Mucosa of rectum (tissue), 2 donors: ENCODE data around the gene EVA1C.
"Not testable (repeated sequence)": the region's sequence is repeated elsewhere in the genome, so short reads cannot be mapped to it uniquely, and the experiment has no call there.

Experiments used
- H3K27ac ChIP-seq, 2 donors: one replicate each; pipeline ENCODE4 v1.7.0; 2013; ENCODE audit warnings: inconsistent platforms in 2 of 2, low read depth in 2 of 2, low read length in 2 of 2
- H3K27me3 ChIP-seq, 2 donors: one replicate each; pipeline ENCODE4 v1.7.0; 2013; ENCODE audit warnings: low read length in 2 of 2; ENCODE audit not compliant: control insufficient read depth in 2 of 2, insufficient read depth in 2 of 2
- H3K36me3 ChIP-seq, 2 donors: one replicate each; pipeline ENCODE4 v1.7.0; 2013; ENCODE audit warnings: low read length in 2 of 2; ENCODE audit not compliant: control insufficient read depth in 2 of 2, insufficient read depth in 2 of 2
- H3K4me1 ChIP-seq, 2 donors: one replicate each; pipeline ENCODE4 v1.7.0; 2013; ENCODE audit warnings: low read length in 2 of 2, mild to moderate bottlenecking in 1 of 2; ENCODE audit not compliant: control insufficient read depth in 2 of 2, insufficient read depth in 2 of 2
- H3K4me3 ChIP-seq, 2 donors: one replicate each; pipeline ENCODE4 v1.7.0; 2013; ENCODE audit warnings: low read length in 2 of 2
- H3K9ac ChIP-seq, 2 donors: one replicate each; pipeline ENCODE4 v1.7.0; 2013; ENCODE audit warnings: low read length in 2 of 2, low read depth in 1 of 2, mild to moderate bottlenecking in 1 of 2
- H3K9me3 ChIP-seq, 2 donors: one replicate each; pipeline ENCODE4 v1.7.0; 2013; ENCODE audit warnings: low read length in 2 of 2; ENCODE audit not compliant: control insufficient read depth in 2 of 2
- donor health status: healthy.
- donor health status: Normal muscosa, but diverticular disease.

EVA1C gene

GRCh38 chr21:32412162-32413014, at the start of gene EVA1C:
Gene EVA1C (plus strand): TSS chr21:32412706. CDS start chr21:32412854, 148 bp downstream.
- H3K4me1 ChIP-seq, result peaks cover 15 to 24% of the 10 kb centered on the region in 2 donors
- peak within 1 kb of the TSS; percentile 80 to 85 for H3K4me3 ChIP-seq
- H3K9ac ChIP-seq, result peak within 1 kb of the TSS; percentile 86 to 91
- no peaks in the 10 kb centered on the region for H3K36me3 ChIP-seq
- peak within 1 kb of the TSS; percentile 92 to 95 for H3K27ac ChIP-seq
- no peaks in the 10 kb centered on the region for H3K9me3 ChIP-seq
- H3K27me3 ChIP-seq, result no peaks in the 10 kb centered on the region

DNA sequence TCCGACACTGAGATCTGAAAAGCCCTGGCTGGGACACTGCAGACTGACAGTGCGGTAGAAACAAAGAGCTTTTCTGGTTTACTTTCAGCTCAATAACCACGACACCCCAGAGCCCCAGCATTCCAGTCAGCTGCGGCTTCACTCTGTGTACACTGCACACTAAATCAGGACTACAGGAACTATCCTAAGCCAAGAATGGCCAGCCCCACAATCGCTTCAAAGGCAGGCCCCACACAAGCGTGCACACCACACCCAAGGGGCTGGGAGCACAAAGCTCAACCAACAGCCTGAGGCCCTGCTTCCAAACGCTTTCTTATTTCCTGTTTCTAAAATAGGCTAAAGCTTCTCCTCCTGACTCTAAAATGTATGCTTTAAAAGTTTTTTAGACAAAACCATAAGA, 48.1 kb upstream of the EVA1C start:
- Histone ChIP-seq H3K36me3 (peaks cover 50 to 60% of the 10 kb centered on the region in 2 donors), H3K4me3 (peak overlapping the region in 1 of 2 donors; percentile 15), H3K9me3 (no peaks in the 10 kb centered on the region), H3K4me1 (peaks cover 0 to 5% of the 10 kb centered on the region in 2 donors), H3K27me3 (no peaks in the 10 kb centered on the region), H3K9ac (peak overlapping the region in 1 of 2 donors; percentile 39), H3K27ac (peak overlapping the region; percentile 46 to 67)

DNA sequence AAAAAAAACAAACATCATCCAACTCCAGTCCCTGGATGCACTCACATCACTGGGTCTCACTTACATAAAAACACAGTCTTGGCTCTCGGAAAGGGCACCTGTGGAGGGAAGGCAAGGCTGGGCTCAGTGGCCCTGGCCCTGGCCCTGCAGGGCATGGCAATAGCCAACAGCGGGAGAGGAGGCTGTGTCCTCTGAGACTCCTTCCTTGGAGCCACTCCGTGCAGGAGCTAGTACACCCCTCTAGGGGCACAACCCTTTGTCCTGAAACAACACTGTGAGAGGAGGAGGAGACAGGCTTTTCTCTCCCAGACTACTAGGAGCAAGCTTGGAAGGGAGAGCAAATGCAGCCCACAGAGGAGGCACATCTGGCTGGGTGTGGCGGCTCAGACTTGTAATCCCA, 47.7 kb upstream of the EVA1C start:
- H3K9me3 ChIP-seq, result no peaks in the 10 kb centered on the region
- H3K4me1 ChIP-seq, result peaks cover 0 to 5% of the 10 kb centered on the region in 2 donors
- H3K9ac ChIP-seq, result peak overlapping the region in 1 of 2 donors; percentile 39
- H3K27me3 ChIP-seq, result no peaks in the 10 kb centered on the region
- H3K27ac ChIP-seq, result peak overlapping the region; percentile 46 to 67
- H3K4me3 ChIP-seq, result no peak overlapping the region
- peaks cover 45 to 56% of the 10 kb centered on the region in 2 donors for H3K36me3 ChIP-seq

DNA sequence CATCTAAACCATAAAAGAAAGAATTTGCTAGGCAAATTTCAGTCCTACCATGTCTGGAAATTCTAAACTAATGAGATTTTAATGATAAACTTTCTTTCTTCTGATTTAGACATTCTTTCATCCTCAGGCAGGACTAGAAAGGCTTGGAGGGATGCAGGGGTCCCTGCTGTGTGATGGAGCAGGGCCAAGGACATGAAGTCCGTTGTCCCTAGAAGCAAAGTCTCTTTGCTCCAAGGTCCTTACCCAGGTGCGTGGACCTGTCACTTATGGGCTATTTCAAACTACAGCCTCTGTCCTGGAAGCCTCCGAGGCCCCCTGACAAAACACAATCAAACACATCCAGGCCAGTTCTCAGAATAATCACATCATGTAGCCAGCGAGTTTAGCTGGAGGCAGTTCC, 46.3 kb upstream of the EVA1C start:
- Histone ChIP-seq H3K27ac (no peak overlapping the region), H3K4me1 (peaks cover 0 to 5% of the 10 kb centered on the region in 2 donors), H3K9me3 (no peaks in the 10 kb centered on the region), H3K4me3 (no peak overlapping the region), H3K9ac (no peak overlapping the region), H3K27me3 (no peaks in the 10 kb centered on the region), H3K36me3 (peaks cover 48 to 50% of the 10 kb centered on the region in 2 donors)

DNA sequence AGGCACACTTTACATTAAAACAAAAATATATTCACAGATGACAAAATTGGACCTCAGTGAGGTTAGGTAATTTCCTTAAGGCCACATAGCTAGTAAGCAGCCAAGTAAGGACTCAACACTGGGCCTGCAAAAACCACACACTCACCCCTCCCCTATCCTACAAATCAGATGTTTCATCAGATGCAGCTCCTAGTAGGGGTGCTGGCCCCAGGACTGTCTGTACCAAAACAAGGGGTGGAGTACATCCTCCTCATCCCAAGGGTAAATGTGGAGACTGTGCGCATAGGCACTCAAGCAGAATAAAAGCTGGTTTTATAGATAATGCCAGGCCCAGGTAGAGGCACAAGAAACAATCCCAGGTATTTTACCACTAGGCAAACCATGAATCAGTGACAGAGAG, 45.3 kb upstream of the EVA1C start:
- Histone ChIP-seq H3K4me3 (no peak overlapping the region), H3K27ac (no peak overlapping the region), H3K9me3 (no peaks in the 10 kb centered on the region), H3K27me3 (no peaks in the 10 kb centered on the region), H3K36me3 (peaks cover 45 to 48% of the 10 kb centered on the region in 2 donors), H3K9ac (no peak overlapping the region), H3K4me1 (peaks cover 0 to 5% of the 10 kb centered on the region in 2 donors)

GRCh38 chr21:32368386-32368785, 44.1 kb upstream of the EVA1C start:
- Histone ChIP-seq H3K4me3 (no peak overlapping the region), H3K27me3 (no peaks in the 10 kb centered on the region), H3K27ac (no peak overlapping the region), H3K9me3 (no peaks in the 10 kb centered on the region), H3K36me3 (peaks cover 41 to 47% of the 10 kb centered on the region in 2 donors), H3K9ac (no peak overlapping the region), H3K4me1 (peaks cover 0 to 5% of the 10 kb centered on the region in 2 donors)

DNA sequence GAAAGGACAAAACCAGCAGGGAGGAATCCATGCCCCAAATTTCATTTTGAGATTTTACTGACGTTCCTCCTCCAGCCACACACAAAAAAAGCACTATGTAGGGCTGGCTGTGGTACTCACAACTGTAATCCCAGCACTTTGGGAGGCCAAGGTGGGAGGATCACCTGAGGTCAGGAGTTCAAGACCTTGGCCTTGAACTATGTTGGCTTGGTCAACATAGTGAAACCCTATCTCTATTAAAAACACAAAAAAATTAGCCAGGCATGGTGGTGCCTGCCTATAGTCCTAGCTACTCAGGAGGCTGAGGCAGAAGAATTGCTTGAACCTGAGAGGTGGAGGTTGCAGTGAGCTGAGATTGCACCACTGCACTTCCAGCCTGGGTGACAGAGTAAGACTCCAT, 43.5 kb upstream of the EVA1C start:
- not testable (repeated sequence) for H3K4me1 ChIP-seq, H3K27me3 ChIP-seq, H3K9me3 ChIP-seq, H3K9ac ChIP-seq, H3K4me3 ChIP-seq, H3K27ac ChIP-seq
- peaks cover 38 to 49% of the 10 kb centered on the region in 2 donors for H3K36me3 ChIP-seq

DNA sequence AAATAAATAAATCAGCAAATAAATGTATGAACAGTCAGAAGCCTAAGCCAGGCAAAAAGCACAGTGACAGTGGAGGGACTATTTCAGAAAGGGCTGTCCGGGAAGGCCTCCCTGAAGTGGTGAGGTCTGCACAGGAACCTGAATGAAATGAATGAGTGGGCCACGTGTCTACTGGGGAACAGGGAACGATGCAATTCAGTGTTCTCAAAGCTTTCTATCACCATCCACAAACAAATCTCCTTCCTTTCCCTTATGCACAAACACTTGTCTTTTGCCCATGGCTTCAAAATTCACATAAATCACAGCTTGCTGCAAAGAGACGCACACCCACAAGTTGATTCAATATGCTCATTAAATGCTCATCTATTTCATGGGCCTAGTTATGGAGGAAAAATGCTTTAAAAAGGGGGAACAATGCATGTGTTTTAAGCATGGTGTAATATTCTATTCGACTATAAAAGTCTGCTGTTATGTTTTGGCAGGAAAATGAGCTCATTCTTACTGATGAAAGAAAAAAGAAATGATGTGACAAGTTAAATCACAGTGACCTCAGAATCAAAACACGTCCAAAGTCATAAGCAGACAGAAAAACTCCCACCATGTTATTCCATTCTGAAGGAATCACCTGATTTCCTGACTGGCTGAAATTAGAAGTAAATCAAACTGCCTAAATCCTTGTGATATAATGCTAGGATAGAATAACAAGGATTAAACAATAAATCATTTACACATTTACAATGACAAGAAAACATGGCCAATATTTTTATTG, 41.3 kb upstream of the EVA1C start:
- H3K36me3 ChIP-seq, result peaks cover 38 to 48% of the 10 kb centered on the region in 2 donors
- no peaks in the 10 kb centered on the region for H3K4me1 ChIP-seq
- no peak overlapping the region for H3K4me3 ChIP-seq
- H3K27ac ChIP-seq, result no peak overlapping the region
- H3K9me3 ChIP-seq, result no peaks in the 10 kb centered on the region
- no peak overlapping the region for H3K9ac ChIP-seq
- H3K27me3 ChIP-seq, result no peaks in the 10 kb centered on the region

DNA sequence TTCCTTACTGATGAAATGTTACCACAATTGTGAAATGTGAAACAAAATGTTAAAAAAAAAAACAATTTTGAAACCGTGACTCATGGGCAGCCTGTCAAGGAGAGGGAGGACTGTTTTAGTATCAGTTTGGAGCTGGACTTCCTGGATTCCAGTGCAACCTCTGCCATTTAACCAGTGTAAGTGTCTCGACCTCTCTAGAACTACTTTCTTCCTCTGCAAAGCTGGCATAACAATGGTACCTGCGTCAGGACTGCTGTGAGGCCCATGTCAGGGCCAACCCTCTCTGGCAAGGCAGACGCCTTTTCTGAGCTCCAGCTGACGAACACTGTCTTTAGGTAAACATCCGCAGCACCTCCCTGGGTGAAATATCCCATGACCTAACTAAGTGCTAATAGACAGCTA, 40.6 kb upstream of the EVA1C start:
- Histone ChIP-seq H3K36me3 (peaks cover 32 to 44% of the 10 kb centered on the region in 2 donors), H3K9me3 (no peaks in the 10 kb centered on the region), H3K27me3 (no peaks in the 10 kb centered on the region), H3K27ac (no peak overlapping the region), H3K4me3 (no peak overlapping the region), H3K4me1 (no peaks in the 10 kb centered on the region), H3K9ac (no peak overlapping the region)

DNA sequence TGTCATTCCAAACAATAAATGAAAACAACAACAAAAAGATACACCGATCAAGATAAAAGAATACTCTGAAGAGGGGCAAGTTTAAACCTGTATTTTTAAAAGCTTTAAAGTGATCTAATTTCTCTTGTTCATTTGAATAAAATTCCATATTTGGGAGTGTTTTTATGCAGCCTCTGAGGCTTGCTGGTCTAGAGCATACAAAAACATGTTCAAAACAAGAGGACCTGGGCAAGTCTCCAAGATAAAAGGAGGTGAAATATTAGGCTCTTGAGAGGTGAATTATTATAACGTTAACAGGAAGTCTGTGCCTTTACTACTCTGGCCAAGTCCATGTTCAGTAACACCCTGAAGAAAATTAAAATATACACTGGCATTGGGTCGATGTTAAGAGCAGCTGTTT, 39.8 kb upstream of the EVA1C start:
- H3K27me3 ChIP-seq, result no peaks in the 10 kb centered on the region
- H3K27ac ChIP-seq, result no peak overlapping the region
- peaks cover 28 to 44% of the 10 kb centered on the region in 2 donors for H3K36me3 ChIP-seq
- H3K4me3 ChIP-seq, result no peak overlapping the region
- H3K9me3 ChIP-seq, result no peaks in the 10 kb centered on the region
- no peaks in the 10 kb centered on the region for H3K4me1 ChIP-seq
- no peak overlapping the region for H3K9ac ChIP-seq
